ENCODE measurements around the gene P2RX7. TPM values are rescaled to one million over a fixed set of nuclear protein-coding genes. Genes with fewer than 3 reads are reported as not detected.

The P2RX7 gene
- total RNA-seq, 1 donor from 2014 or later: 0.12 TPM

- DNase-seq (ENCODE audit: low read depth, low spot score): no peak
- H3K4me1 Mint-ChIP-seq: no peaks in the 10 kb centered on the region
- H3K4me3 Mint-ChIP-seq: no peak overlapping the region
- no peaks in the 10 kb centered on the region for H3K9me3 Mint-ChIP-seq
- H3K36me3 Mint-ChIP-seq (ENCODE audit: low read depth): no peaks in the 10 kb centered on the region
- H3K27me3 Mint-ChIP-seq (ENCODE audit: low read depth): no peaks in the 10 kb centered on the region
- no peak overlapping the region for H3K27ac Mint-ChIP-seq (ENCODE audit: unreplicated experiment)
- no peak for TF ChIP-seq CTCF (conservative IDR thresholded peaks at IDR 0.05)
Measured at GRCh38 chr12:121182222-121182893, 49.7 kb downstream of the P2RX7 start.

GRCh38 chr12:121184425-121184824, 51.7 kb downstream of the P2RX7 start:
- no peak for TF ChIP-seq CTCF (conservative IDR thresholded peaks at IDR 0.05)
- no peaks in the 10 kb centered on the region for H3K27me3 Mint-ChIP-seq (ENCODE audit: low read depth)
- DNase-seq (ENCODE audit: low read depth, low spot score): no peak
- no peak overlapping the region for H3K27ac Mint-ChIP-seq (ENCODE audit: unreplicated experiment)
- H3K4me1 Mint-ChIP-seq: no peaks in the 10 kb centered on the region
- H3K9me3 Mint-ChIP-seq: no peaks in the 10 kb centered on the region
- no peaks in the 10 kb centered on the region for H3K36me3 Mint-ChIP-seq (ENCODE audit: low read depth)
- H3K4me3 Mint-ChIP-seq: no peak overlapping the region

- DNase-seq (ENCODE audit: low read depth, low spot score): no peak
- no peaks in the 10 kb centered on the region for H3K36me3 Mint-ChIP-seq (ENCODE audit: low read depth)
- no peak overlapping the region for H3K4me3 Mint-ChIP-seq
- H3K27me3 Mint-ChIP-seq (ENCODE audit: low read depth): no peaks in the 10 kb centered on the region
- no peaks in the 10 kb centered on the region for H3K9me3 Mint-ChIP-seq
- H3K4me1 Mint-ChIP-seq: no peaks in the 10 kb centered on the region
- no peak for TF ChIP-seq CTCF (conservative IDR thresholded peaks at IDR 0.05)
- H3K27ac Mint-ChIP-seq (ENCODE audit: unreplicated experiment): no peak overlapping the region
Measured at GRCh38 chr12:121184984-121185889, 52.6 kb downstream of the P2RX7 start.

GRCh38 chr12:121186826-121187225, 54.1 kb downstream of the P2RX7 start:
- no peak for TF ChIP-seq CTCF (conservative IDR thresholded peaks at IDR 0.05)
- H3K9me3 Mint-ChIP-seq: no peaks in the 10 kb centered on the region
- H3K27me3 Mint-ChIP-seq (ENCODE audit: low read depth): no peaks in the 10 kb centered on the region
- H3K4me1 Mint-ChIP-seq: no peaks in the 10 kb centered on the region
- no peak overlapping the region for H3K4me3 Mint-ChIP-seq
- no peaks in the 10 kb centered on the region for H3K36me3 Mint-ChIP-seq (ENCODE audit: low read depth)
- no peak for DNase-seq (ENCODE audit: low read depth, low spot score)
- no peak overlapping the region for H3K27ac Mint-ChIP-seq (ENCODE audit: unreplicated experiment)

- Mint-ChIP-seq H3K27ac (ENCODE audit: unreplicated experiment) (no peak overlapping the region), H3K27me3 (ENCODE audit: low read depth) (no peaks in the 10 kb centered on the region), H3K36me3 (ENCODE audit: low read depth) (no peaks in the 10 kb centered on the region), H3K4me3 (no peak overlapping the region), H3K9me3 (no peaks in the 10 kb centered on the region), H3K4me1 (no peaks in the 10 kb centered on the region)
- DNase-seq (ENCODE audit: low read depth, low spot score): no peak
- TF ChIP-seq CTCF (conservative IDR thresholded peaks at IDR 0.05): no peak
Measured at GRCh38 chr12:121187501-121187900, 54.8 kb downstream of the P2RX7 start.

All from neural crest cell (in vitro differentiated cells).